Activated CD8-positive, alpha-beta memory T cell treated with anti-CD3 and anti-CD28 coated beads for 24 hours (primary cell): ENCODE data around the gene CDK5RAP3.
A peak's percentile ranks its signal among the peaks of the same experiment; 100 is the strongest.

Source experiments
- DNase-seq: peaks from one replicate; pipeline ENCODE4 v3.0.0-alpha.2; 2020

Gene CDK5RAP3

GRCh38 chr17:48026502-48027321, 55.8 kb downstream of the CDK5RAP3 start:
- peak; percentile 87 for DNase-seq

- DNase-seq = no peak
These were observed 56.5 kb downstream of the CDK5RAP3 start for GRCh38 chr17:48027322-48027981.

- no peak for DNase-seq
These were observed 57.8 kb downstream of the CDK5RAP3 start for GRCh38 chr17:48028736-48029135.

GRCh38 chr17:48030531-48030930, 59.6 kb downstream of the CDK5RAP3 start:
- no peak for DNase-seq
